Psoas muscle (tissue), 8 donors: ENCODE results near the gene LARP6. TPM values are rescaled to one million over a fixed set of nuclear protein-coding genes. Genes with fewer than 3 reads are reported as not detected.
A peak's percentile ranks its signal among the peaks of the same experiment; 100 is the strongest.
"Not testable (repeated sequence)": the region's sequence is repeated elsewhere in the genome, so short reads cannot be mapped to it uniquely, and the experiment has no call there.

ENCODE experiments used
- ATAC-seq, 4 donors: fragments of 200-7000 bp; cut with Tn5 transposase; one replicate each; pipeline ENCODE4 v1.9.1; 2020; ENCODE audit warnings: moderate library complexity in 3 of 4, mild to moderate bottlenecking in 2 of 4
- DNase-seq, 2 donors: peaks; one replicate each; pipeline ENCODE4 v3.0.0-alpha.2; 2020
- H3K27ac ChIP-seq: fragments of 200-600 bp; one replicate; pipeline ENCODE4 v1.8.0; 2022
- H3K27me3 ChIP-seq, 3 donors: fragments of 200-600 bp in 1 of 3; one replicate each; pipeline versions ENCODE4 v1.6.1 to v1.8.0; 2013 to 2022; ENCODE audit warnings: low read length in 2 of 3, mild to moderate bottlenecking in 2 of 3, moderate library complexity in 1 of 3; ENCODE audit not compliant: insufficient read depth in 3 of 3
- H3K36me3 ChIP-seq, 2 donors: fragments of 200-600 bp in 1 of 2; one replicate each; pipeline versions ENCODE4 v1.6.1 to v1.8.0; 2013 to 2022; ENCODE audit warnings: low read depth in 1 of 2, mild to moderate bottlenecking in 1 of 2, moderate library complexity in 1 of 2; ENCODE audit not compliant: insufficient read depth in 1 of 2
- H3K4me1 ChIP-seq: fragments of 200-600 bp; one replicate; pipeline ENCODE4 v1.8.0; 2022
- H3K4me3 ChIP-seq: fragments of 200-600 bp; one replicate; pipeline ENCODE4 v1.8.0; 2022; ENCODE audit warnings: mild to moderate bottlenecking
- H3K9me3 ChIP-seq: fragments of 200-600 bp; one replicate; pipeline ENCODE4 v1.8.0; 2022
- CTCF ChIP-seq: fragments of 200-600 bp; IDR thresholded peaks from one replicate; pipeline ENCODE4 v1.8.0; 2022; ENCODE audit warnings: antibody characterized with exemption
- WGBS, 3 donors: extraction: QIAGEN DNeasy Blood & Tissue Kit; methylation state at CpG; one replicate each; pipeline versions ENCODE4 v1.1.6 to v1.1.7; 2013; 5-methylcytosine and 5-hydroxymethylcytosine counted together
- intact Hi-C, 2 donors: fragments of 100-400 bp; cut with DNase I; formaldehyde crosslinking; loops; one replicate each; pipeline versions ENCODE4 v1.11.0 to v1.14.2; 2022
- polyA plus RNA-seq, 3 donors: library from polyadenylated mRNA; stranded (reverse); fragments of 200-250 nt; gene quantifications; one replicate each; pipeline ENCODE4 v1.2.3, GENCODE V29; 2013
- total RNA-seq, 4 donors: library from RNA; stranded (reverse); fragmentation: NEBNext Ultra II Directional in 2 of 4; extraction: Animal tissue kit (Norgen Biotek cat#: 25700) in 2 of 4; gene quantifications; one replicate each; pipeline versions ENCODE4 v1.2.1 to v1.2.4, GENCODE V29; 2021 to 2023
- donor health status: healthy with polysubstance abuse.
- donor health status: DM: no; HTN: no; CAD: no; lungs with moderate emphysema.
- donor health status: Bipolar disorder and iron deficiency.
- donor health status: healthy.
- donor health status: DM: yes; HTN: yes; CAD: no.
- donor health status: DM: no; HTN: no; CAD: no.
- donor health status: DM: no; HTN: no; CAD: no.
- donor health status: DM: yes; HTN: yes; CAD: no.

Gene LARP6
- total and polyA plus RNA-seq, 7 donors = 2.9 to 18.9 (median 6.4) TPM

- WGBS, 3 donors = 49 to 63% (median 62%) methylated on average over 14 of the region's 14 CpGs
- Histone ChIP-seq H3K27me3 (no peaks in the 10 kb centered on the region), H3K27ac (no peak overlapping the region), H3K9me3 (no peaks in the 10 kb centered on the region), H3K4me1 (no peaks in the 10 kb centered on the region), H3K36me3 (no peaks in the 10 kb centered on the region), H3K4me3 (no peak overlapping the region)
- intact Hi-C loops = no loop called here
- no peak for ATAC-seq
- peak in 1 of 2 donors; percentile 64 for DNase-seq
- no peak for TF ChIP-seq CTCF
Observed at GRCh38 chr15:70859322-70859908, 5.5 kb upstream of the LARP6 start.

GRCh38 chr15:70858614-70859321, 4.8 kb upstream of the LARP6 start:
- H3K27me3 ChIP-seq, DNase-seq, H3K4me1 ChIP-seq, H3K27ac ChIP-seq, ATAC-seq, H3K36me3 ChIP-seq, intact Hi-C loops, H3K9me3 ChIP-seq, H3K4me3 ChIP-seq: not testable (repeated sequence)
- 88 to 93% (median 93%) methylated on average over 9 of the region's 9 CpGs for WGBS, 3 donors

GRCh38 chr15:70857562-70858285, 3.8 kb upstream of the LARP6 start:
- H3K9me3 ChIP-seq = no peaks in the 10 kb centered on the region
- peaks cover 0 to 4% (median 0%) of the 10 kb centered on the region in 3 donors for H3K27me3 ChIP-seq
- H3K36me3 ChIP-seq = no peaks in the 10 kb centered on the region
- DNase-seq = no peak
- no peak for TF ChIP-seq CTCF
- intact Hi-C loops = no loop called here
- ATAC-seq = no peak
- H3K4me3 ChIP-seq = no peak overlapping the region
- WGBS, 3 donors = 77 to 83% (median 82%) methylated on average over 3 of the region's 3 CpGs
- no peaks in the 10 kb centered on the region for H3K4me1 ChIP-seq
- no peak overlapping the region for H3K27ac ChIP-seq

GRCh38 chr15:70856884-70857561, 3.1 kb upstream of the LARP6 start:
- no peaks in the 10 kb centered on the region for H3K4me1 ChIP-seq
- ATAC-seq (peak; percentile 30 to 69 (median 58)), DNase-seq (peak; percentile 74 to 86)
- H3K9me3 ChIP-seq = no peaks in the 10 kb centered on the region
- no peaks in the 10 kb centered on the region for H3K36me3 ChIP-seq
- no peak for TF ChIP-seq CTCF
- peak overlapping the region; percentile 25 for H3K27ac ChIP-seq
- WGBS, 3 donors = 62 to 74% (median 69%) methylated on average over 5 of the region's 5 CpGs
- no peak overlapping the region for H3K4me3 ChIP-seq
- intact Hi-C loops = no loop called here
- peaks cover 0 to 4% (median 0%) of the 10 kb centered on the region in 3 donors for H3K27me3 ChIP-seq
